Spinal cord (tissue), 10 donors: ENCODE results near the gene AIFM3. TPM values are rescaled to one million over a fixed set of nuclear protein-coding genes. Genes with fewer than 3 reads are reported as not detected.
"Not testable (repeated sequence)": the region's sequence is repeated elsewhere in the genome, so short reads cannot be mapped to it uniquely, and the experiment has no call there.

Experiments
- DNase-seq, 6 donors: peaks; one replicate each; pipeline versions ENCODE4 v3.0.0 to v3.0.0-alpha.2; 2013 to 2015; ENCODE audit warnings: low spot score in 6 of 6, low read depth in 4 of 6
- H3K27ac ChIP-seq: one replicate; pipeline ENCODE4 v1.5.1; 2013; ENCODE audit warnings: low read depth, low read length, control low read depth
- H3K27me3 ChIP-seq: one replicate; pipeline ENCODE4 v1.6.1; 2013; ENCODE audit warnings: low read length; ENCODE audit not compliant: control insufficient read depth, insufficient read depth
- H3K36me3 ChIP-seq: one replicate; pipeline ENCODE4 v1.6.1; 2013; ENCODE audit warnings: low read length; ENCODE audit not compliant: control insufficient read depth, insufficient read depth
- H3K4me1 ChIP-seq: one replicate; pipeline ENCODE4 v1.6.1; 2013; ENCODE audit warnings: low read length; ENCODE audit not compliant: control insufficient read depth, insufficient read depth
- H3K4me3 ChIP-seq: one replicate; pipeline ENCODE4 v1.5.1; 2013; ENCODE audit warnings: low read depth, low read length, control low read depth
- H3K9me3 ChIP-seq: one replicate; pipeline ENCODE4 v1.6.1; 2013; ENCODE audit warnings: low read length; ENCODE audit not compliant: control insufficient read depth, insufficient read depth
- WGBS: methylation state at CpG from one replicate; pipeline ENCODE4 v1.1.5; 2013; ENCODE audit warnings: missing lambda C conversion rate; ENCODE audit not compliant: insufficient coverage; 5-methylcytosine and 5-hydroxymethylcytosine counted together
- polyA plus RNA-seq, 2 donors: library from polyadenylated mRNA; unstranded; fragments of 120-200 nt; gene quantifications; one replicate each; pipeline ENCODE4 v1.2.1, GENCODE V29; 2013; ENCODE audit not compliant: insufficient read length in 2 of 2
- total RNA-seq, 2 donors: library from RNA; depleted of rRNA in 1 of 2; stranded (reverse); fragments of 120-200 nt in 1 of 2; fragments of >200 nt in 1 of 2; gene quantifications; one replicate each; pipeline versions ENCODE4 v1.2.3 to v1.2.4, GENCODE V29; 2013 to 2014
- donor health status: healthy.

Gene AIFM3
- total and polyA plus RNA-seq, 4 donors, result 29.4 to 147 (median 40.1) TPM

DNA sequence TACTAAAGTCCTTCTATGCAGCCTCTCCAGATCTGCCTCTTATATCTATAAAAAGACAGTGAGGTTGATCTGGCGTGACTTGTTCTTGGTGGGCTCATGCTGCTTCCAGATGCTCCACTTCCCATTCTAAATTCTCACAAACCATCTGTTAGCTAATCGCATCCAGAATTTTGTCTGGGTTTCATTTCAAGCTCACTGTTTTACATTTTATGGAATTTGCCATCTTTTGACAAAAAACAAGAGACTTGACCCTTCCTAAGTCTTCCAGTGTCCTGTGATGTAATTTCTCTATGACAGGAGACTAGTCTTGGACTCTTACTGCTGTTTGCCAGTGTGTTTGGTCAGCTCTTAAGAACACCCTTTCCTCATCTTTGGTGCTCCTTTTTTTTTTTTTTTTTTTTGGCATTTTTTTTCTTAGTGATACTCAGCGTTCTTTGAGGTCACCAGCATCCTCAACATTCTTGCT is 26.8 kb upstream of the AIFM3 start:
- peaks cover 10% of the 10 kb centered on the region for H3K4me1 ChIP-seq
- H3K9me3 ChIP-seq, result no peaks in the 10 kb centered on the region
- H3K27ac ChIP-seq, result no peak overlapping the region
- H3K4me3 ChIP-seq, result no peak overlapping the region
- H3K36me3 ChIP-seq, result peaks cover 18% of the 10 kb centered on the region
- DNase-seq, result peak in 2 of 6 donors; percentile 66 to 80
- no peaks in the 10 kb centered on the region for H3K27me3 ChIP-seq
- WGBS, result 17% methylated on average over 1 of the region's 3 CpGs

DNA sequence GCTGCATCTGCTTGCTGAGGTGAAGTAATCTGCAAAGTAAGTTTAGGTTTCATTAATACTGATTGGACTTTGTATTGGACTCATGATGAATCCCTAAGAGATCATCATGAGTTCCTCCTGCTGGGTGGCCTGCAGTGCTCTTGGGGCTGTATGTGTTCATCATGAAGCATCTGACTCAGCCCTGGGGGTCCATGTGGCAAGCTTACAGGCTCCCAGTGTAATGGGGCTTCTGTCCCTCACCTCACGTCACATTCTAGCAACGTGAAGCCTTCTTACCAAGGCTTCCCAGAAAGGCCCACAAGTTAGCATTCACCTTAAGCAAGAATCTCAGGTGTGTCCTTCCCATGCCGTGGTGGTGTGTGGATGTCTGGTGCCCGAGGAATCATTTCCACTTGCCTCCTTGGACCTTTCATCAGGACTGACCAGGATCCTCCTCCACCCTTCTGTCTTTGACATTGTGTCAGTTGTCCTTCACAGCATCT is 26.1 kb upstream of the AIFM3 start:
- Histone ChIP-seq H3K9me3 (no peaks in the 10 kb centered on the region), H3K4me1 (peaks cover 13% of the 10 kb centered on the region), H3K27me3 (no peaks in the 10 kb centered on the region), H3K36me3 (peaks cover 11% of the 10 kb centered on the region), H3K27ac (no peak overlapping the region), H3K4me3 (no peak overlapping the region)
- WGBS, result 60% methylated on average over 2 of the region's 4 CpGs
- no peak for DNase-seq

DNA sequence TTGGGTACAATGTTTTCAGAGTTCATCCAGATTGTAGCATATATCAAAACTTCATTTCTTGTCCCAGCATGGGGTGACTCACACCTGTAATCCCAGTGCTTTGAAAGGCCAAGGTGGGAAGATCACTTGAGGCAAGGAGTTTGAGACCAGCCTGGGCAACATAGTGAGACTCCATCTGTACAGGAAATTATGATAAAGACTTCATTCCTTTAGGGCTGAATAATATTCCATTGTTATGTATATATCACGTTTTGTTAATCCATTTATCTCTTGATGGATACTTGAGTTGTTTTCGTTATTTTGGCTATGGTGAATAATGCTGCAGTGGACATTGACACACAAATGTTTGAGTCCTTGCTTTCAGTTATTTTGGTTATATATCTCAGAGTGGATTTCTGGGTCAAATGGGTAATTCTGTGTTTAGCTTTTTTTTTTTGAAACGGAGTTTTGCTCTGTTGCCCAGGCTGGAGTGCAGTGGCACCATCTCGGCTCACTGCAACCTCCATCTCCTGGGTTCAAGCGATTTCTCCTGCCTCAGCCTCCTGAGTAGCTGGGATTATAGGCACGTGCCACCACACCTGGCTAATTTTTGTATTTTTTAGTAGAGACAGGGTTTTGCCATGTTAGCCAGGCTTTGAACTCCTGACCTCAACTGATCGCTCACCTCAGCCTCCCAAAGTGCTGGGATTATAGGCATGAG is 24.7 kb upstream of the AIFM3 start:
- H3K36me3 ChIP-seq, H3K4me1 ChIP-seq, H3K9me3 ChIP-seq, H3K27me3 ChIP-seq, DNase-seq, H3K4me3 ChIP-seq, H3K27ac ChIP-seq: not testable (repeated sequence)
- WGBS, result no CpG with 5 or more reads among the region's 7 CpGs

DNA sequence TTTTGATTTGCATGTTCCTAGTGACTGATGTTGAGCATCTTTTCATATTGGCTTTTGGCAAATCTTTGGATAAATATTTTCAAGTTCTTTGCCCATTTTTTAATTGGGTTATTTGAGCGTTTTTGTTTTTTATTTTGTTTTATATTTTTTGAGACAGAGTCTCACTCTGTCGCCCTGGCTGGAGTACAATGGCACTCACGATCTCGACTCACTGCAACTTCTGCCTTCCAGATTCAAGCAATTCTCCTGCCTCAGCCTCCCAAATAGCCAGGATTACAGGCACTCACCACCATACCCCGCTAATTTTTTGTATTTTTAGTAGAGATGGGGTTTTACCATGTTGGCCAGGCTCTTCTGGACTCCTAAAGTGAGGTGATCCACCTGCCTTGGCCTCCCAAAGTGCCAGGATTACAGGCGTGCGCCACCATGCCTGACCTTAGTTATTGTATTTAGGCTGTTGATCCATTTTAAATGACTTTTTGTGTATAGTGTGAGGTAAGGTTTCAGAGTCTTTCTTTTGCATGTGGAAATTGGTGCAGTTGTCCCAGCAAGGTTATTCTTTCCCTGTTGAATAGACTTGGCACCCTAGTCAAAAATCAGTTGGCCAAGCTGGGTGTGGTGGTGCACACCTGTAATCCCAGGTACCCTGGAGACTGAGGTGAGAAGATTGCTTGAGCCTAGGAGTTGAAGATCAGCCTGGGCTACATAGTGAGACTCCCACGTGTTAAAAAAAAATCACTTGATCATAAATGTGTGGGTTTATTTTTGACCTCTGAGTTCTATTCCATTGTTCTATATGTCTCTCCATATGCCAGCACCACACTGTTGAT is 23.7 kb upstream of the AIFM3 start:
- Histone ChIP-seq H3K27ac (no peak overlapping the region), H3K9me3 (no peaks in the 10 kb centered on the region), H3K36me3 (no peaks in the 10 kb centered on the region), H3K27me3 (no peaks in the 10 kb centered on the region), H3K4me3 (no peak overlapping the region), H3K4me1 (peaks cover 6% of the 10 kb centered on the region)
- DNase-seq, result no peak
- 96% methylated on average over 2 of the region's 8 CpGs for WGBS

DNA sequence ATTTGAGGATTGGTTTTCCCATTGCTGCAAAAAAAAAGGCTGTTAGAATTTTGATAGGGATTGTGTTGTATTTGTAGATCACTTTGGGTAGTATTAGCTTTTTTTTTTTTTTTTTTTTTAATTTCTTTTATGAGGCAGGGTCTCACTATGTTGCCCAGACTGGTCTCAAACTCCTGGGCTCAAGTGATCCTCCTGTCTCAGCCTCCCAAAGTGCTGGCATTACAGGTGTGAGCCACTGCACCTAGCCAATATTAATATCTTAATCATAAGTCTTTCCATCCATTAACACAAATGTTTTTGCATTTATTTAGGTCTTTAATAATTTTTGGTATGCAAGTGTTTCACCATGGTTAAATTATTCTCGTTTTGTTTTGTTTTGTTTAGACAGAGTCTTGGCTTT is 23.0 kb upstream of the AIFM3 start:
- no CpG with 5 or more reads among the region's 1 CpG for WGBS
- peaks cover 3% of the 10 kb centered on the region for H3K36me3 ChIP-seq

DNA sequence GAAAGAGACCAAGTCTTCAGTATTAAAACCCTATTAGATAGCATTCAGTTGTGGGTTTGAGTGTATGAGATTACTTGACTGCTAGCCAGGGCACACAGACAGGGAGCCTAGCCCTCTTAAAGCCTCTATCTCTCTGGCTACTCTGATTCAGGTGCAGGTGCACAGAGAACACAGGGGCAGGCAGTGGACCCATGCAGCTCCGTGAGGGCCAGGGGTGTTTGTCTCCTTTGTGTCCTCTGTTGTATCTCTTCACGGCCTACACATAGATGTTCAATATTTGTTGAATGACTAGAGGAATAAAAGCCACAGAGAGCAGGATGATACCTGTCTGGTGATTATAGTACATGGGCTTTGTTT is 21.5 kb upstream of the AIFM3 start:
- no peak overlapping the region for H3K4me3 ChIP-seq
- no peaks in the 10 kb centered on the region for H3K27me3 ChIP-seq
- no peaks in the 10 kb centered on the region for H3K9me3 ChIP-seq
- peaks cover 3% of the 10 kb centered on the region for H3K4me1 ChIP-seq
- WGBS, result no CpG with 5 or more reads among the region's 2 CpGs
- peaks cover 14% of the 10 kb centered on the region for H3K36me3 ChIP-seq
- H3K27ac ChIP-seq, result no peak overlapping the region
- DNase-seq, result no peak

More for the DNA sequence above, 23.0 kb upstream of the AIFM3 start:
- peaks cover 6% of the 10 kb centered on the region for H3K4me1 ChIP-seq
- no peak overlapping the region for H3K27ac ChIP-seq
- DNase-seq, result no peak
- no peak overlapping the region for H3K4me3 ChIP-seq
- no peaks in the 10 kb centered on the region for H3K27me3 ChIP-seq
- no peaks in the 10 kb centered on the region for H3K9me3 ChIP-seq

DNA sequence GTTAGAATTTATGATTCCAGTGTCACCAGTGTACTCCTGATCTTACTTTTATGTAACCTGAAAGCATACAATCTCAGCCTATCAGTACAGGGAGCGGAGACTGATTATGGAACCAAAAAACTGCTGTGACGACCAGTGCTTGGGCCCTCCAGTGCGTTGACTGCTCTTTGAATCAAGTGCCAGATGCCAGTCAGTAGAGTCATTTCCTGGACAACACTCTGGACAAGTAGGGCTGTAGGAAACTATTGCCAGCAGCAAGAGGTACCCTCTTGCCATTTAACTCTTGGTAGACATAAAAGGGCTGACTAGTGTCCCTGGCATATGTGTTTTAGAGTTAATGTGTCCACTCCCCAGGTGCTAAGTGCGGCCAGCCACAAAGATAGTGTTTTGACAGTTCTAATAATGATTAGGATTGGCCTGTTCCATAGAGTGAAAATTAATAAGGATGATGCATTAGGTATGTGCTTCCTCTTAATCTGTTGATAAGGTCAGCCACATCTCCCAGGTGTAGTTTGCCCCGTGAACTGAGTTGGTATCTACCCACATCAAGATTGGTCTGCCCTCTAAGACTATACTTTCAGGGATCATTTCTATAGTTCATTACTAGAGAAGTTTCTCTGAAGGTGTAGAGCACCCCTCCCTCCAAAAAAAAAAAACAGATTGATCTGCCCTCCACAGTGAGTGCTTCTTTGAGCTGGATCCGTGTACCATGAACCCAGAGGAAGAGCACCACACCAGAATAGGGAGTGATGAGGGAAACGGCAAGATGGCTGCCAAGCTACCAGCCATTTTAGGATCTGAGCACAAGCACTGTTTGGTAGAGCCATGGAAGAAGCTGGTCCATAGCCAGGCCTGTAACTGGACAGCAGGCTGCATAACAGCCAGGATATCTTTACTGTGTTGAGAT is 20.7 kb upstream of the AIFM3 start:
- no peaks in the 10 kb centered on the region for H3K9me3 ChIP-seq
- H3K4me1 ChIP-seq, result peaks cover 3% of the 10 kb centered on the region
- no peak overlapping the region for H3K27ac ChIP-seq
- DNase-seq, result no peak
- peaks cover 20% of the 10 kb centered on the region for H3K36me3 ChIP-seq
- 63% methylated on average over 4 of the region's 7 CpGs for WGBS
- no peaks in the 10 kb centered on the region for H3K27me3 ChIP-seq
- H3K4me3 ChIP-seq, result no peak overlapping the region

DNA sequence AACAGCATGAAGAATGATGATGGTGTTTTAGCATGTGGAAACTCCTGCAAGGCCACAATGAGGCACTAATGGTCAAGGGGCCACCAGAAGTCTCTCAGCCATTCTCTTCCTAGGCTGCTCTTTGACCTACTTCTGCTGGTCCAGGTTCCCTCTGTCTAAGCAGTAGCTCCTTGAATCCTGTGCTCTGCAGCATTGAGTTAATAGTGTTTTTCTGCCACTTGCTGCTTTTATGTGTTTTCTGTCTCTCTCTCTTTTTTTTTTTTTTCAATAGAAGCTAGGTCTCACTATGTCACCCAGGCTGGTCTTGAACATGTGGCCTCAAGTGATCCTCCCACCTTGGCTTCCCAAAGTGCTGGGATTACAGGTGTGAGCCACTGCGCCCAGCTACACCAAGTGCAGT is 20.1 kb upstream of the AIFM3 start:
- no peak overlapping the region for H3K4me3 ChIP-seq
- H3K27me3 ChIP-seq, result no peaks in the 10 kb centered on the region
- H3K36me3 ChIP-seq, result peaks cover 23% of the 10 kb centered on the region
- no peak overlapping the region for H3K27ac ChIP-seq
- DNase-seq, result no peak
- 100% methylated on average over 1 of the region's 1 CpG for WGBS
- H3K4me1 ChIP-seq, result peaks cover 3% of the 10 kb centered on the region
- H3K9me3 ChIP-seq, result no peaks in the 10 kb centered on the region

DNA sequence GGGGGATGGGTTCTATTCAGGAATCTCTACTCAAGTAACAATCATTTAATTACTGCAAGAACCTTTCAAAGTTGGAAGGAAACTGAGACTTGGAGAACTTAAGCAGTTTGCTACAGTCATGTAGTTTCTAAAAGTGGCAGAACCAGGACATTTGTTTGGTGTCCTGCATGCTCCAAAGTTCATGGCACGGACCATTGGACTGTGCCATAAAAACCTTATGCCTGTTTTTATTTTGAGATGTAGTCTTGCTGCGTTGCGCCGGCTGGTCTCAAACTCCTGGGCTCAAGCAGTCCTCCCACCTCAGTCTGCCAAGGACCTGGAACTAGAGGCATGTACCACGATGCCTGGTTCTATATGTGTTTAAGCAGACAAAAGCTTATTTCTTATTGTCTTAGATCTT is 18.6 kb upstream of the AIFM3 start:
- Histone ChIP-seq H3K4me3 (no peak overlapping the region), H3K27ac (no peak overlapping the region), H3K36me3 (peaks cover 23% of the 10 kb centered on the region), H3K4me1 (peaks cover 3% of the 10 kb centered on the region), H3K27me3 (no peaks in the 10 kb centered on the region), H3K9me3 (no peaks in the 10 kb centered on the region)
- no peak for DNase-seq
- 71% methylated on average over 4 of the region's 5 CpGs for WGBS
